ENCODE results near the gene GATAD2B. TPM values are rescaled to one million over a fixed set of nuclear protein-coding genes. Genes with fewer than 3 reads are reported as not detected.

The GATAD2B gene
- total and polyA plus RNA-seq, 7 donors = 3.4 to 53.1 (median 34.8) TPM

DNA sequence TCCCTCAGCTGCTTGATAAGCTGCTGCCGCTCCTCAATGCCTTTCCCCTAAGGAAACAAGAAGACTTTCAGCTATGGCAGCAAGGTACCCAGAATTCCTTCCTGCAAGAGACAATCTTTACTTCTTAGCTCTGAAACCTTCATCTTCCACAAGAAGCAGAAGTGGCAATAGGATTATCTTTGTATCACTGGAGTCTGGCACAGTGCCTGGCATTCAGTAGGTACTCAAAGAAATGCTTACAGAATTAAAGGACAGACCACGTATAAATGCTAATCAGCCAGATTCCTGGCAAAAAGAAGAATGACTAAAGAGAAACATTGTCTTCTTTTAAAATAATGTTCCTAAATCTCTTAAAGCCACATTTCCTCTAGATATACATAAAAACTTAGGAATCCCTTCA lies 103.9 kb downstream of the GATAD2B start:
- no peaks in the 10 kb centered on the region for H3K4me1 ChIP-seq
- no peak for DNase-seq
- no peaks in the 10 kb centered on the region for H3K27me3 ChIP-seq (ENCODE audit: insufficient read depth in 3 of 3, low read length in 2 of 3)
- intact Hi-C loops (cut with DNase I) = no loop called here
- H3K27ac ChIP-seq = no peak overlapping the region
- H3K9me3 ChIP-seq = no peaks in the 10 kb centered on the region
- peaks cover 4 to 56% of the 10 kb centered on the region in 2 donors for H3K36me3 ChIP-seq (ENCODE audit: insufficient read depth in 1 of 2, low read depth in 1 of 2)
- no peak for ATAC-seq
- no peak overlapping the region for H3K4me3 ChIP-seq
- TF ChIP-seq, protein P1, sequence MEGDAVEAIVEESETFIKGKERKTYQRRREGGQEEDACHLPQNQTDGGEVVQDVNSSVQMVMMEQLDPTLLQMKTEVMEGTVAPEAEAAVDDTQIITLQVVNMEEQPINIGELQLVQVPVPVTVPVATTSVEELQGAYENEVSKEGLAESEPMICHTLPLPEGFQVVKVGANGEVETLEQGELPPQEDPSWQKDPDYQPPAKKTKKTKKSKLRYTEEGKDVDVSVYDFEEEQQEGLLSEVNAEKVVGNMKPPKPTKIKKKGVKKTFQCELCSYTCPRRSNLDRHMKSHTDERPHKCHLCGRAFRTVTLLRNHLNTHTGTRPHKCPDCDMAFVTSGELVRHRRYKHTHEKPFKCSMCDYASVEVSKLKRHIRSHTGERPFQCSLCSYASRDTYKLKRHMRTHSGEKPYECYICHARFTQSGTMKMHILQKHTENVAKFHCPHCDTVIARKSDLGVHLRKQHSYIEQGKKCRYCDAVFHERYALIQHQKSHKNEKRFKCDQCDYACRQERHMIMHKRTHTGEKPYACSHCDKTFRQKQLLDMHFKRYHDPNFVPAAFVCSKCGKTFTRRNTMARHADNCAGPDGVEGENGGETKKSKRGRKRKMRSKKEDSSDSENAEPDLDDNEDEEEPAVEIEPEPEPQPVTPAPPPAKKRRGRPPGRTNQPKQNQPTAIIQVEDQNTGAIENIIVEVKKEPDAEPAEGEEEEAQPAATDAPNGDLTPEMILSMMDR (IDR thresholded peaks at IDR 0.05) = no peak
- 87 to 90% (median 89%) methylated on average over 2 of the region's 2 CpGs for WGBS, 3 donors

DNA sequence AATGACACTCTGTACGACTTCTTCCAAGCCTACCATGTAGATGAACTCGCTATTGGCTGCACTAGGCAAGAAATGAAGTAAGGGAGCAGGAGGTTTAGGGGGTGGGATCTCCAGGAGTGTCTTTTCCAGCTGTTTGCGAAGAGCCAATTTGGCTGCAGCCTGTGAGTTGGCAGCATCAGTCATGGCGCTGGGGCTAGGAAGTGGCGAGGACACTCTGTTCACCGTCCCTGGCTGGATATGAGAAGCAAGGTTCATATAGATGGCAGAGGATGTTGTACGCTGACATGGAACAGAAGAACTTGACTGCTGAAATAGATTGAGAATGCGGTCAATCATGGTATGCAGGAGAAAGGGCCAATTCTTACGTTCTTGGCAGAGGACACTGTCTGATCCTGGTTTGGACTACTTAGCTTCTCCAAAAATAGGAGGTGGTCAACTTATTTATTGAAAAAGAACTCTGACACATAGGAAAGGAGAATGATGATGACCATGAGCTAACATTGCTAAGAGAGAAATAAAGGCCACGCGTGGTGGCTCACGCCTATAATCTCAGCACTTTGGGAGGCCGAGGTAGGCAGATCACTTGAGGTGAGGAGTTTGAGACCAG lies 106.4 kb downstream of the GATAD2B start:
- Histone ChIP-seq H3K4me1 (no peaks in the 10 kb centered on the region), H3K9me3 (no peaks in the 10 kb centered on the region), H3K27me3 (ENCODE audit: insufficient read depth in 3 of 3, low read length in 2 of 3) (no peaks in the 10 kb centered on the region), H3K4me3 (no peak overlapping the region), H3K27ac (peak overlapping the region; percentile 65), H3K36me3 (ENCODE audit: insufficient read depth in 1 of 2, low read depth in 1 of 2) (peaks cover 9 to 81% of the 10 kb centered on the region in 2 donors)
- 46 to 77% (median 53%) methylated on average over 13 of the region's 13 CpGs for WGBS, 3 donors
- DNase-seq = peak in 1 of 2 donors; percentile 39
- peak; percentile 55 to 76 (median 74) for ATAC-seq
- intact Hi-C loops (cut with DNase I) = no loop called here
- TF ChIP-seq, protein P1 (IDR thresholded peaks at IDR 0.05) = no peak

DNA sequence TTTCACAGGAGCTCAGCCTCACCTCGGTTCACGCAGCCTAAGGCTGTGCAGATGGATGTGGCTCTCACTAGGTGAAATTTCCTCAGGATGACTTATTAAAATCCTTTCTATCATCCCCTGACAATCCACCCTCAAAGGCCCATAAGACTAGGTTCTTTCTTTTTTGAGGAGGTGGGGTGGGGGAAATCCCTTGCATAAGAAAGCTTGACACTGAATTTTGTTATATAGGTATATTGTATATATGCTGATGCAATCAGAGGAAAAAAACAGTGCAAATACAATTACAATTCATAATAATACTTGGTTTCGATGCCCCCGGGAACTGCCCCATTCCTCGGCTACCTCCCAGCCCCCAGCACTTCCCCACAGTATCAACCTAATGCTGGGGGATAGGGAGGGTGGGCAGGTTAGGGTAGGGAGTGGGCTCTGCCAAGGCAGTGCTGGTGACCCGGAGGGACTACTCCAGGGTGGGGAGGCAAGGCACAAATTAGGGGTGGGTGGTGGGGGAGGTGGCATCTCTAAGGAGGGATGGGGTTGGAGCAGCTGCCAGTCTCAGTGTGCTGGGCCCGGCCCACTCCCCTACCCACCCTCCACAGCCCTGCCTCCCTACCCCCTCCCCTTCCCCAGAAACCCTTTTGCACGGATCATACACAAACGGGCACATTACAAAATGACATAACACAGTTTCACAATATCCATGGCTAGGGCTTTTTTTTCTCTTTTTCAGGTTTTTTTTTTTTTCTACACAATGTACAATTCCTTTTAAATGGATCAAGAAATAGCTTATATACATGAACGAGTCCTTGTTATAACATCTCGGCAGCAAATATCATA lies 116.7 kb downstream of the GATAD2B start:
- TF ChIP-seq, protein P1 (IDR thresholded peaks at IDR 0.05) = no peak
- intact Hi-C loops (cut with DNase I) = loop anchor here in 1 of 2 donors (10.0 kb wide), 1 partner anchor 459 kb away; no protein-coding TSS in a partner anchor
- no peaks in the 10 kb centered on the region for H3K9me3 ChIP-seq
- peak in 1 of 2 donors; percentile 14 for DNase-seq
- peaks cover 5% of the 10 kb centered on the region for H3K4me1 ChIP-seq
- no peak overlapping the region for H3K27ac ChIP-seq
- ATAC-seq = peak in 1 of 4 donors; percentile 11
- peaks cover 3 to 48% of the 10 kb centered on the region in 2 donors for H3K36me3 ChIP-seq (ENCODE audit: insufficient read depth in 1 of 2, low read depth in 1 of 2)
- no peaks in the 10 kb centered on the region for H3K27me3 ChIP-seq (ENCODE audit: insufficient read depth in 3 of 3, low read length in 2 of 3)
- 75 to 88% (median 77%) methylated on average over 11 of the region's 11 CpGs for WGBS, 3 donors
- no peak overlapping the region for H3K4me3 ChIP-seq

DNA sequence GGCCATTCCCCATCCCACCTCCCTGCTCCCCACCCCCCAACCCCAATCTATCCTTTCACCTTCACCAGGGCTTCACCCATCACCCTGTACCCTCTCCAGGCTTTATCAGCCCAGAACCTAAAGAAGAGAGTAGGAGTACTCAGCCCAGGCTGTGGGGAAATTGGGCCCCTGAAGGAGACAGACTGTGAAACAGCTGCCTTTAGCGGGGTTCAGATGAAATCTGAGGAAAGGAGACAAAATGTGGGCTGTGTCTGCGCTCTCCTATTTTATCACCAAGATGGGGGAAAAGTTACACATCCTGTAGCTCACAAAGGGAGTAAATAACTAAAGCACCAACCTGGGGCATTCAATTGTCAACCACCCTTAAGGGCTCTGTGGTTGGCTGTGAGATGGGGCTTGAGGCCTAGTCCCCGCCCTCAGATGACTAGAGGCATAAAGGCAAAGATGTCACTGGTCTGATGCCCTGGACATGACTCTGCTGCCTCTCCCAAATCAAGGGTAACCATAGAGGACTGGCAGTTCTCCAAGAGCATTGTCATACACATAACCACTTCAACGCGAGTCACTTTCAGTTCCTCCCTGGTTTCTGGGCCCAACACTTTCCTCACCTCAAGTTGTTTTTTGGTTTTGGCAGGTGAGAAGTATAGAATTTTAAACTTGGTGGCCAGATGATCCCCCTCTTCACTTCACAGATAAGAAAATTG lies 117.6 kb downstream of the GATAD2B start:
- Histone ChIP-seq H3K9me3 (no peaks in the 10 kb centered on the region), H3K4me1 (peaks cover 5% of the 10 kb centered on the region), H3K36me3 (ENCODE audit: insufficient read depth in 1 of 2, low read depth in 1 of 2) (peaks cover 3 to 39% of the 10 kb centered on the region in 2 donors), H3K27ac (no peak overlapping the region), H3K27me3 (ENCODE audit: insufficient read depth in 3 of 3, low read length in 2 of 3) (no peaks in the 10 kb centered on the region), H3K4me3 (no peak overlapping the region)
- intact Hi-C loops (cut with DNase I) = loop anchor here in 1 of 2 donors (10.0 kb wide), 1 partner anchor 460 kb away; no protein-coding TSS in a partner anchor
- peak; percentile 62 to 88 (median 82) for ATAC-seq
- WGBS, 3 donors = 53 to 66% (median 54%) methylated on average over 5 of the region's 5 CpGs
- TF ChIP-seq, protein P1 (IDR thresholded peaks at IDR 0.05) = no peak
- peak; percentile 34 to 71 for DNase-seq

Data from psoas muscle (tissue), 8 donors.